A549 (cell line): ENCODE results near the gene LAMB1. TPM values are rescaled to one million over a fixed set of nuclear protein-coding genes. Genes with fewer than 3 reads are reported as not detected.

Experiments
- ATAC-seq, 2 experiments: fragments of 200-7000 bp in 1 of 2; fragments of >200 bp in 1 of 2; cut with Nextera tagmentation in 1 of 2; cut with Tn5 transposase in 1 of 2; 3 replicates each; pipeline versions ENCODE4 v1.8.0 to v1.9.1; 2018 to 2020; ENCODE audit warnings: mild to moderate bottlenecking in 1 of 2, moderate library complexity in 1 of 2
- CTCF ChIA-PET: fragments of 300-600 bp; sonication (Branson Sonifier 250); formaldehyde crosslinking; extraction: SDS; loops from one replicate; lab custom pipeline; 2021; ENCODE audit warnings: antibody characterized with exemption, inconsistent platforms; lab: Yijun Ruan, JAX
- POLR2A ChIA-PET: fragments of 350-600 bp; formaldehyde crosslinking; extraction: SDS; loops from one replicate; lab custom pipeline; 2021; ENCODE audit warnings: antibody characterized with exemption, inconsistent platforms; lab: Yijun Ruan, JAX
- DNase-seq, 2 experiments: peaks; one replicate each; pipeline versions ENCODE4 v3.0.0 to v3.0.0-alpha.2; 2011 to 2016; ENCODE audit warnings: low read depth in 1 of 2, low spot score in 1 of 2
- FAIRE-seq: peaks from 2 replicates; lab custom pipeline; 2011; peaks lifted over from hg19 to GRCh38; lab: Jason Lieb, UNC
- H3K27ac ChIP-seq, 2 experiments: fragments of >200 bp; sonication (Bioruptor Twin); formaldehyde crosslinking; 3 replicates each; pipeline ENCODE4 v1.5.1; 2016 to 2017
- H3K4me1 ChIP-seq: fragments of >200 bp; sonication (Bioruptor Twin); formaldehyde crosslinking; 3 replicates; pipeline ENCODE4 v1.6.1; 2016
- H3K4me2 ChIP-seq: fragments of >200 bp; sonication (Bioruptor Twin); formaldehyde crosslinking; 3 replicates; pipeline ENCODE4 v1.6.1; 2016
- H3K4me3 ChIP-seq: fragments of >200 bp; sonication (Bioruptor Twin); formaldehyde crosslinking; 3 replicates; pipeline ENCODE4 v1.5.1; 2016
- H3K9me3 ChIP-seq: fragments of >200 bp; sonication (Bioruptor Twin); formaldehyde crosslinking; 3 replicates; pipeline ENCODE4 v1.6.1; 2016
- BCL3 ChIP-seq: fragments of >200 bp; sonication (Bioruptor Twin); formaldehyde crosslinking; IDR thresholded peaks from 3 replicates; pipeline ENCODE4 v1.6.1; 2016
- CHD4 ChIP-seq: fragments of 200-600 bp; sonication (generic); IDR thresholded peaks from 2 replicates; pipeline ENCODE4 v1.6.1; 2016; ENCODE audit warnings: antibody characterized with exemption, mild to moderate bottlenecking, borderline replicate concordance
- E2F6 ChIP-seq: IDR thresholded peaks from 2 replicates; pipeline ENCODE4 v1.6.1; 2012; ENCODE audit warnings: low read depth, borderline replicate concordance
- ELK1 ChIP-seq: fragments of 150-350 bp; IDR thresholded peaks from 2 replicates; pipeline ENCODE4 v1.6.1; 2014; ENCODE audit warnings: low read depth, mild to moderate bottlenecking, low read length
- ESRRA ChIP-seq: fragments of 150-350 bp; IDR thresholded peaks from 2 replicates; pipeline ENCODE4 v1.6.1; 2014; ENCODE audit warnings: mild to moderate bottlenecking, low read length, borderline replicate concordance
- FOSL2 ChIP-seq, 2 experiments: fragments of 450-650 bp in 1 of 2; fragments of >200 bp in 1 of 2; sonication (Bioruptor Twin) in 1 of 2; formaldehyde crosslinking; IDR thresholded peaks; 2 replicates each; pipeline versions ENCODE4 v1.5.0 to v1.6.1; 2016 to 2020; ENCODE audit warnings: mild to moderate bottlenecking in 1 of 2, moderate library complexity in 1 of 2
- HDAC2 ChIP-seq: fragments of 200-600 bp; sonication (generic); IDR thresholded peaks from 2 replicates; pipeline ENCODE4 v1.6.1; 2016
- HES2 ChIP-seq: fragments of >200 bp; sonication (Bioruptor Twin); formaldehyde crosslinking; IDR thresholded peaks from 2 replicates; pipeline ENCODE4 v1.6.1; 2016
- JUNB ChIP-seq: fragments of >200 bp; sonication (Bioruptor Twin); formaldehyde crosslinking; IDR thresholded peaks from 2 replicates; pipeline ENCODE4 v1.6.1; 2016
- KDM1A ChIP-seq: fragments of 200-600 bp; sonication (generic); IDR thresholded peaks from 2 replicates; pipeline ENCODE4 v1.6.1; 2016; ENCODE audit warnings: low read depth, mild to moderate bottlenecking
- KDM5A ChIP-seq: fragments of 200-600 bp; sonication (generic); IDR thresholded peaks from 2 replicates; pipeline ENCODE4 v1.6.1; 2016; ENCODE audit warnings: antibody characterized with exemption, mild to moderate bottlenecking
- NPAS2 ChIP-seq: fragments of 250-450 bp; sonication (Bioruptor Pico); IDR thresholded peaks from 2 replicates; pipeline ENCODE4 v1.8.0; 2022; ENCODE audit warnings: mild to moderate bottlenecking, moderate library complexity, borderline replicate concordance
- PHF8 ChIP-seq: fragments of 200-600 bp; sonication (generic); IDR thresholded peaks from 2 replicates; pipeline ENCODE4 v1.6.1; 2016; ENCODE audit warnings: low read depth, mild to moderate bottlenecking, antibody characterized with exemption, moderate library complexity, borderline replicate concordance
- RARB ChIP-seq: fragments of 250-450 bp; sonication (Bioruptor Pico); IDR thresholded peaks from 2 replicates; pipeline ENCODE4 v1.8.0; 2021; ENCODE audit warnings: mild to moderate bottlenecking, moderate library complexity
- RCOR1 ChIP-seq: fragments of 150-350 bp; IDR thresholded peaks from 2 replicates; pipeline ENCODE4 v1.6.1; 2014; ENCODE audit warnings: antibody characterized with exemption, low read length, low read depth
- RNF2 ChIP-seq: fragments of 200-600 bp; sonication (generic); IDR thresholded peaks from 2 replicates; pipeline ENCODE4 v1.6.1; 2016; ENCODE audit warnings: low read depth, mild to moderate bottlenecking, antibody characterized with exemption, moderate library complexity, borderline replicate concordance
- ZC3H11A ChIP-seq: fragments of 450-650 bp; IDR thresholded peaks from 2 replicates; pipeline ENCODE4 v1.6.1; 2014; ENCODE audit warnings: antibody characterized with exemption, mild to moderate bottlenecking
- ZSCAN20 ChIP-seq: fragments of 250-450 bp; sonication (Bioruptor Pico); IDR thresholded peaks from 2 replicates; pipeline ENCODE4 v1.8.0; 2022; ENCODE audit warnings: mild to moderate bottlenecking, moderate library complexity
- WGBS: methylation state at CpG from one replicate; pipeline ENCODE4 v1.1.6; 2017; ENCODE audit errors: missing lambda C conversion rate; 5-methylcytosine and 5-hydroxymethylcytosine counted together
- polyA plus RNA-seq, 4 experiments: library from polyadenylated mRNA; depleted of rRNA in 3 of 4; stranded (reverse); fragments of >200 nt; fragmentation: RNase III in 1 of 4; extraction: RNeasy Plus Mini Kit Qiagen cat#74134 plus additional on column Dnase treatment in 1 of 4; gene quantifications; 2 replicates in 3 of 4; 3 replicates in 1 of 4; pipeline ENCODE4 v1.2.3, GENCODE V29; 2011 to 2017
- TF ChIP-seq, protein P1 (sequence below): IDR thresholded peaks from 2 replicates; pipeline ENCODE4 v1.6.1; 2012
- TF ChIP-seq, protein P2 (sequence below): IDR thresholded peaks from 2 replicates; pipeline ENCODE4 v1.6.1; 2012
- TF ChIP-seq, protein P3 (sequence below): fragments of 250-450 bp; sonication (Bioruptor Pico); IDR thresholded peaks from 2 replicates; pipeline ENCODE4 v1.5.0; 2021; ENCODE audit warnings: mild to moderate bottlenecking, moderate library complexity, borderline replicate concordance

The LAMB1 gene
- polyA plus RNA-seq, 2 of the 4 experiments (the other 2 are of a cell fraction), result 142 to 162 TPM

DNA sequence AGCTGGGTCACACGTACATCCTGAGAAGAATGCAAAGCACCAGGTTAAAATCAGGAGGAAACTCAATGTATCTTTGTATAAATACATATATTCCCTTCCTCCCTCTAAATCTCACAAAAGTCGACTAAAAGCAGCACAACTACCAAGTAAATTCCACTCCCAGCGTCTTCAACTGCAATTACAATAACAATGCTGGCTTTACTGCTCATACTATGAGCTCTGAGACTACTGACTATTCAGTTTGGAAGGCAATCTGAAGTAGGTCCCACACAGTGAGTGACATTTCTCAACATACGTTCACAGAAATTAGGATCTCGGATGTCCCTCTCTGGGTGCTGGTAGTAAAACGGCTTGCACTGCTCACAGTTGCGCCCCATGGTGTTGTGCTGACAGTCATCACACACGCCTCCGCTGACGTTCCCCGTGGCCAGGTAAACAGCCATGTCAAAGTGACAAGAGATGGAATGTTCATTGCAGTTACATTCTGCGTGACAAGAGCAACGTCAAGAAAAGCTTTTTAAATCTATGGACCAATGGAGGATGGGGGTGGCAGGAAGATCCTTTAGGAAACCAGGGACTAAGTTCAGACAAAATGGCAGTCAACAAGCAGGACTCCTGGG, 27.5 kb downstream of the LAMB1 start:
- H3K27ac ChIP-seq, result no peak overlapping the region
- no peak for DNase-seq
- POLR2A ChIA-PET, result no interaction called here
- TF ChIP-seq, protein P1, sequence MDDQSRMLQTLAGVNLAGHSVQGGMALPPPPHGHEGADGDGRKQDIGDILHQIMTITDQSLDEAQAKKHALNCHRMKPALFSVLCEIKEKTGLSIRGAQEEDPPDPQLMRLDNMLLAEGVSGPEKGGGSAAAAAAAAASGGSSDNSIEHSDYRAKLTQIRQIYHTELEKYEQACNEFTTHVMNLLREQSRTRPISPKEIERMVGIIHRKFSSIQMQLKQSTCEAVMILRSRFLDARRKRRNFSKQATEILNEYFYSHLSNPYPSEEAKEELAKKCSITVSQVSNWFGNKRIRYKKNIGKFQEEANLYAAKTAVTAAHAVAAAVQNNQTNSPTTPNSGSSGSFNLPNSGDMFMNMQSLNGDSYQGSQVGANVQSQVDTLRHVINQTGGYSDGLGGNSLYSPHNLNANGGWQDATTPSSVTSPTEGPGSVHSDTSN, result no peak
- TF ChIP-seq CHD4, result no peak
- no peak for TF ChIP-seq ESRRA
- no peak for TF ChIP-seq E2F6
- TF ChIP-seq RARB, result no peak
- TF ChIP-seq ZC3H11A, result no peak
- TF ChIP-seq, protein P2, sequence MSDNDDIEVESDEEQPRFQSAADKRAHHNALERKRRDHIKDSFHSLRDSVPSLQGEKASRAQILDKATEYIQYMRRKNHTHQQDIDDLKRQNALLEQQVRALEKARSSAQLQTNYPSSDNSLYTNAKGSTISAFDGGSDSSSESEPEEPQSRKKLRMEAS, result no peak
- no peak for TF ChIP-seq KDM1A
- TF ChIP-seq JUNB, result no peak
- H3K4me1 ChIP-seq, result no peaks in the 10 kb centered on the region; the same call in 2 of the 3 replicates
- H3K9me3 ChIP-seq, result no peaks in the 10 kb centered on the region
- no peak overlapping the region for H3K4me3 ChIP-seq
- no peak; a peak in 1 of 6 replicates for ATAC-seq
- CTCF ChIA-PET, result interaction anchor here (0.8 to 1.6 kb wide), 4 partner anchors 9 to 25 kb away, joined by 3 to 5 read pairs (median 3); no protein-coding TSS in a partner anchor
- WGBS, result 95% methylated on average over 13 of the region's 13 CpGs
- H3K4me2 ChIP-seq, result no peak overlapping the region
- no peak for FAIRE-seq

GRCh38 chr7:107973861-107974260, 29.1 kb downstream of the LAMB1 start:
- POLR2A ChIA-PET, result no interaction called here
- H3K4me2 ChIP-seq, result no peak overlapping the region
- H3K4me1 ChIP-seq, result no peaks in the 10 kb centered on the region; the same call in 2 of the 3 replicates
- FAIRE-seq (no peak), DNase-seq (no peak)
- no peaks in the 10 kb centered on the region for H3K9me3 ChIP-seq
- no peak overlapping the region; a peak in 1 of 6 replicates for H3K27ac ChIP-seq
- no peak for TF ChIP-seq ZSCAN20 (CRISPR knock-in tag)
- no peak for TF ChIP-seq FOSL2 (IDR thresholded peaks at IDR 0.05)
- peak; percentile 50; the same call in 1 of the 2 replicates for TF ChIP-seq FOSL2 (CRISPR knock-in tag; IDR thresholded peaks at IDR 0.05)
- TF ChIP-seq, all 56 proteins: peak for 1
- no peak overlapping the region for H3K4me3 ChIP-seq
- CTCF ChIA-PET, result interaction anchor here (0.8 to 2.0 kb wide), 3 partner anchors 10 to 523 kb away, joined by 3 to 8 read pairs (median 5); no protein-coding TSS in a partner anchor
- no peak for ATAC-seq

GRCh38 chr7:107972941-107973376, 30.0 kb downstream of the LAMB1 start:
- Histone ChIP-seq H3K9me3 (no peaks in the 10 kb centered on the region), H3K4me2 (no peak overlapping the region), H3K27ac (no peak overlapping the region; a peak in 1 of 6 replicates), H3K4me1 (peaks cover 6% of the 10 kb centered on the region), H3K4me3 (no peak overlapping the region)
- 95% methylated on average over 8 of the region's 8 CpGs for WGBS
- CTCF ChIA-PET, result interaction anchor here (0.8 to 2.0 kb wide), 6 partner anchors 8 to 524 kb away, joined by 3 to 8 read pairs (median 4); no protein-coding TSS in a partner anchor
- POLR2A ChIA-PET, result no interaction called here
- ATAC-seq, result no peak
- DNase-seq, result no peak
- no peak for FAIRE-seq
- TF ChIP-seq KDM5A (no peak), FOSL2 (IDR thresholded peaks at IDR 0.05) (no peak), FOSL2 (CRISPR knock-in tag; IDR thresholded peaks at IDR 0.05) (no peak), ELK1 (no peak), HES2 (no peak), NPAS2 (CRISPR knock-in tag) (no peak), RCOR1 (no peak), PHF8 (no peak), BCL3 (no peak), RNF2 (no peak), ESRRA (no peak), ZSCAN20 (CRISPR knock-in tag) (no peak), HDAC2 (no peak), KDM1A (no peak), ZC3H11A (no peak)
- TF ChIP-seq, protein P3, sequence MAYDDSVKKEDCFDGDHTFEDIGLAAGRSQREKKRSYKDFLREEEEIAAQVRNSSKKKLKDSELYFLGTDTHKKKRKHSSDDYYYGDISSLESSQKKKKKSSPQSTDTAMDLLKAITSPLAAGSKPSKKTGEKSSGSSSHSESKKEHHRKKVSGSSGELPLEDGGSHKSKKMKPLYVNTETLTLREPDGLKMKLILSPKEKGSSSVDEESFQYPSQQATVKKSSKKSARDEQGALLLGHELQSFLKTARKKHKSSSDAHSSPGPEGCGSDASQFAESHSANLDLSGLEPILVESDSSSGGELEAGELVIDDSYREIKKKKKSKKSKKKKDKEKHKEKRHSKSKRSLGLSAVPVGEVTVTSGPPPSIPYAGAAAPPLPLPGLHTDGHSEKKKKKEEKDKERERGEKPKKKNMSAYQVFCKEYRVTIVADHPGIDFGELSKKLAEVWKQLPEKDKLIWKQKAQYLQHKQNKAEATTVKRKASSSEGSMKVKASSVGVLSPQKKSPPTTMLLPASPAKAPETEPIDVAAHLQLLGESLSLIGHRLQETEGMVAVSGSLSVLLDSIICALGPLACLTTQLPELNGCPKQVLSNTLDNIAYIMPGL, result no peak
